ENCODE results near the gene GLDN.

DNA sequence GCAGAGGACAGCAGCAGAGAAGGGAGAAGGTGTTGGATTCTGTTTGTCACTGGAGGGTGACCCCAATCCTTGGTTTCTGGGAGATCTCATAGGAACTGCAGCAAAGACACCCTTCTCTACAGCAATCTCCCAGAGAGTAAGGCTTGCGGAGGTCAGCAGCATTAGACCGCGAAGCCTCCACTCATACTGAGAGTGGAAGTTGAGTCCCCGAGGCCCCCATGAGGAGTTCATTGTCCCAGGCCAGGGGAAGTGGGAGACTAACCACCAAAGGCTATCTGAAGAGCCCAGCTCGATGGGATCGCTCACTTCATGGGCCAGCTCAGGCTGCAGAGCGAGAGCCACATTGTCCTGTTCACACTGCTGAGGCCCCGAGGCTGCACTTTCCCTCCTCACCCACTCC lies 44.6 kb downstream of the GLDN start:
- TF ChIP-seq CTCF (conservative IDR thresholded peaks at IDR 0.05; ENCODE audit: low read depth, low read length) (no peak), RFX5 (IDR thresholded peaks at IDR 0.05; ENCODE audit: low read depth, low read length) (no peak), RCOR1 (IDR thresholded peaks at IDR 0.05; ENCODE audit: insufficient replicate concordance, low read length) (no peak), BHLHE40 (IDR thresholded peaks at IDR 0.05; ENCODE audit: low read depth, low read length) (no peak), CEBPB (IDR thresholded peaks at IDR 0.05; ENCODE audit: low read depth, low read length) (no peak), MXI1 (IDR thresholded peaks at IDR 0.05; ENCODE audit: borderline replicate concordance, low read depth, low read length) (no peak), MAFK (IDR thresholded peaks at IDR 0.05; ENCODE audit: low read depth, low read length) (no peak), POLR2A (IDR thresholded peaks at IDR 0.05; ENCODE audit: low read depth, low read length) (no peak), SMC3 (IDR thresholded peaks at IDR 0.05; ENCODE audit: low read depth, low read length) (no peak), USF2 (IDR thresholded peaks at IDR 0.05; ENCODE audit: low read depth, low read length) (no peak), MAZ (IDR thresholded peaks at IDR 0.05; ENCODE audit: borderline replicate concordance, low read depth, low read length) (no peak), FOS (IDR thresholded peaks at IDR 0.05; ENCODE audit: low read depth, low read length) (no peak), RAD21 (IDR thresholded peaks at IDR 0.05; ENCODE audit: low read length) (no peak)
